MM.1S (cell line): ENCODE data around the gene KLK1.
"Not testable (repeated sequence)": the region's sequence is repeated elsewhere in the genome, so short reads cannot be mapped to it uniquely, and the experiment has no call there.

Experiments
- DNase-seq: peaks from one replicate; pipeline ENCODE4 v3.0.0-alpha.2; 2015
- H2AFZ ChIP-seq: fragments of 300-600 bp; sonication (generic); 2 replicates; pipeline ENCODE4 v1.6.0; 2016; ENCODE audit warnings: antibody characterized with exemption, low read length
- H3F3A ChIP-seq: fragments of 300-600 bp; sonication (generic); 2 replicates; pipeline ENCODE4 v1.6.1; 2016; ENCODE audit warnings: mild to moderate bottlenecking, antibody characterized with exemption, low read length, moderate library complexity, mixed read lengths; ENCODE audit not compliant: insufficient read depth
- H3K27ac ChIP-seq: fragments of 300-600 bp; sonication (generic); 2 replicates; pipeline ENCODE4 v1.5.1; 2016; ENCODE audit warnings: mild to moderate bottlenecking, low read length
- H3K27me3 ChIP-seq: fragments of 300-600 bp; sonication (generic); replicated peaks from 2 replicates; pipeline ENCODE4 v1.6.0; 2016; ENCODE audit warnings: low read length; ENCODE audit not compliant: insufficient read depth
- H3K36me3 ChIP-seq: fragments of 300-600 bp; sonication (generic); replicated peaks from 2 replicates; pipeline ENCODE4 v1.6.1; 2016; ENCODE audit warnings: mild to moderate bottlenecking, low read length, mixed read lengths; ENCODE audit not compliant: insufficient read depth
- H3K4me1 ChIP-seq: fragments of 300-600 bp; sonication (generic); 2 replicates; pipeline ENCODE4 v1.6.1; 2016; ENCODE audit warnings: low read length, mixed read lengths
- H3K4me2 ChIP-seq: fragments of 300-600 bp; sonication (generic); 2 replicates; pipeline ENCODE4 v1.6.0; 2016; ENCODE audit warnings: low read depth, low read length
- H3K4me3 ChIP-seq: fragments of 300-600 bp; sonication (generic); 2 replicates; pipeline ENCODE4 v1.5.1; 2016; ENCODE audit warnings: low read length, mixed read lengths
- H3K79me2 ChIP-seq: fragments of 300-600 bp; sonication (generic); 2 replicates; pipeline ENCODE4 v1.6.1; 2016; ENCODE audit warnings: mixed run types, low read length, mixed read lengths
- H3K9ac ChIP-seq: fragments of 300-600 bp; sonication (generic); 2 replicates; pipeline ENCODE4 v1.6.1; 2016; ENCODE audit warnings: low read length, mixed read lengths
- H3K9me2 ChIP-seq: fragments of 300-600 bp; sonication (generic); replicated peaks from 2 replicates; pipeline ENCODE4 v1.6.1; 2016; ENCODE audit warnings: mild to moderate bottlenecking, low read length, mixed read lengths; ENCODE audit not compliant: insufficient read depth
- H3K9me3 ChIP-seq: fragments of 300-600 bp; sonication (generic); replicated peaks from 2 replicates; pipeline ENCODE4 v1.6.1; 2016; ENCODE audit warnings: mild to moderate bottlenecking, low read length, mixed read lengths; ENCODE audit not compliant: insufficient read depth
- H4K20me1 ChIP-seq: fragments of 300-600 bp; sonication (generic); 2 replicates; pipeline ENCODE4 v1.6.1; 2016; ENCODE audit warnings: mild to moderate bottlenecking, low read length, moderate library complexity, mixed read lengths; ENCODE audit not compliant: insufficient read depth
- EZH2 ChIP-seq: fragments of 300-600 bp; sonication (generic); optimal IDR thresholded peaks from 2 replicates; pipeline ENCODE3; 2017; ENCODE audit warnings: low read depth, mild to moderate bottlenecking, antibody characterized with exemption, low read length, mixed read lengths
- EZH2phosphoT487 ChIP-seq: fragments of 300-600 bp; sonication (generic); IDR thresholded peaks from 2 replicates; pipeline ENCODE4 v1.6.1; 2018; ENCODE audit warnings: antibody characterized with exemption, low read length
- TF ChIP-seq, protein P1 (sequence below): fragments of 300-600 bp; sonication (generic); IDR thresholded peaks from 2 replicates; pipeline ENCODE4 v1.5.1; 2016; ENCODE audit warnings: antibody characterized with exemption, low read length, mixed read lengths

KLK1 gene

DNA sequence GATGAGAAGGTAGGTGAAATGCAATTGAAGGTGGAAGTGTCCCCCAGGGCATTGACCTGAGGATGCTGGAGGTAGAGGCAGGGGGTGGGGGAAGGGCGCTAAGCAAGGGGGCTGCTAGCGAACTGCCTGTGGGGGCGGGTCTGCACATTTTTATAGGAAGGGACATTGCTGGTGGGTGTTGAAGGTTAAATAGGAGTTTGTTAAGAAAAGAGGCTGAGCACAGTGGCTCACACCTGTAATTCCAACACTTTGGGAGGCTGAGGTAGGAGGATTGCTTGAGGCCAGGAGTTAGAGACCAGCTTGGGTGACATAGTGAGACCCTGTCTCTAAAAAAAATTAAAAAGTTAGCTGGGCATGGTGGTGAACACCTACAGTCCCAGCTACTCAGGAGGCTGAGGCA lies 38.9 kb downstream of the KLK1 start:
- Histone ChIP-seq H3K9me3 (no peaks in the 10 kb centered on the region), H3K4me1 (no peaks in the 10 kb centered on the region), H3K27ac (no peak overlapping the region), H3K36me3 (no peaks in the 10 kb centered on the region), H3K79me2 (no peaks in the 10 kb centered on the region), H2AFZ (no peak overlapping the region), H3K4me3 (no peak overlapping the region), H3F3A (no peaks in the 10 kb centered on the region), H3K9me2 (no peaks in the 10 kb centered on the region), H3K27me3 (peaks cover 46% of the 10 kb centered on the region), H3K9ac (no peak overlapping the region), H3K4me2 (no peak overlapping the region), H4K20me1 (no peaks in the 10 kb centered on the region)
- no peak for DNase-seq
- no peak for TF ChIP-seq EZH2

DNA sequence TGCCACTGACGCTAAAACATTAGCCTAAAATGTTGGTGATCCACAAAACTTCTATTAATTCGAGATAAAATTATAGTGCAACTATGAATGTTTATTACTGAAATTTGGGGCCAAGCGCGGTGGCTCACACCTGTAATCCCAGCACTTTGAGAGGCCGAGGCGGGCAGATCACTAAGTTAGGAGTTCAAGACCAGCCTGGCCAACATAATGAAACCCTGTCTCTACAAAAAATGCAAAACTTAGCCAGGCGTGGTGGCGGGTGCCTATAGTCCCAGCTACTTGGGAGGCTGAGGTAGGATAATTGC lies 39.8 kb downstream of the KLK1 start:
- not testable (repeated sequence) for DNase-seq, H3K79me2 ChIP-seq, H3K9me3 ChIP-seq, H3K9me2 ChIP-seq, H3K4me3 ChIP-seq, H3K4me1 ChIP-seq, H2AFZ ChIP-seq, H3K9ac ChIP-seq, H3K27ac ChIP-seq, H3F3A ChIP-seq, H4K20me1 ChIP-seq, H3K36me3 ChIP-seq
- Histone ChIP-seq H3K4me2 (peak overlapping the region; percentile 22; the same call in 1 of the 2 replicates), H3K27me3 (peaks cover 55% of the 10 kb centered on the region)

DNA sequence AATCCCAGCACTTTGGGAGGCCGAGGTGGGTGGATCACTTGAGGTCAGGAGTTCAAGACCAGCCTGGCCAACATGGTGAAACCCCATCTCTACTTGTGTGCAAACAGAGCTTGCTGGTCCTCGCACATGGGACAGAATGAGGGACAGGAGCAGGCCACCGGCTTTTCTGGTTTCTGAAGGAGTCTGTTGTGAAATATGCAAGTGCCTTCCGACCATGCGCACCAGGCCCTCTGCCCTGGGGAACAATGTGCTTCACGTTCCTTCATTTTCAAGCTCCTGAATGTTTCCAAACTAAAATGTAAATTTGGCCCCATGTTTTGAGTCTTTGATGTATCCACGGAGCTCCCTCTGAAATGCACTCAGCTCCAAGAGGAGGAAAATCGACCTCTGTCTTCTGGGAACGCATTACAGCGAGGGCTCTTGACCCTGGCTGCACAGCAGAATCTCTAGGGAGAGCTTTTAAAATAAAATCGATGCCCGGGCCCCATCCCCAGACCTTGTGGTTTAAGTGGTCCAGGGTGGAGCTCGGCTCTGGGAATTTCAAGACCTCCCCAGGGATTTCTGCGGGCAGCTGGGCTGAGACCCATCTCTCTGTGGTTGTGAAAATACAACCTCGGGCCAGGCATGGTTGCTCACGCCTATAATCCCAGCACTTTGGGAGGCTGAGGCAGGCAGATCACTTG lies 42.7 kb downstream of the KLK1 start:
- H3K4me2 ChIP-seq: no peak overlapping the region
- no peak for DNase-seq
- H3K9me2 ChIP-seq: no peaks in the 10 kb centered on the region
- no peaks in the 10 kb centered on the region for H3F3A ChIP-seq
- no peak overlapping the region for H3K4me3 ChIP-seq
- no peak overlapping the region for H3K9ac ChIP-seq
- TF ChIP-seq, protein P1, sequence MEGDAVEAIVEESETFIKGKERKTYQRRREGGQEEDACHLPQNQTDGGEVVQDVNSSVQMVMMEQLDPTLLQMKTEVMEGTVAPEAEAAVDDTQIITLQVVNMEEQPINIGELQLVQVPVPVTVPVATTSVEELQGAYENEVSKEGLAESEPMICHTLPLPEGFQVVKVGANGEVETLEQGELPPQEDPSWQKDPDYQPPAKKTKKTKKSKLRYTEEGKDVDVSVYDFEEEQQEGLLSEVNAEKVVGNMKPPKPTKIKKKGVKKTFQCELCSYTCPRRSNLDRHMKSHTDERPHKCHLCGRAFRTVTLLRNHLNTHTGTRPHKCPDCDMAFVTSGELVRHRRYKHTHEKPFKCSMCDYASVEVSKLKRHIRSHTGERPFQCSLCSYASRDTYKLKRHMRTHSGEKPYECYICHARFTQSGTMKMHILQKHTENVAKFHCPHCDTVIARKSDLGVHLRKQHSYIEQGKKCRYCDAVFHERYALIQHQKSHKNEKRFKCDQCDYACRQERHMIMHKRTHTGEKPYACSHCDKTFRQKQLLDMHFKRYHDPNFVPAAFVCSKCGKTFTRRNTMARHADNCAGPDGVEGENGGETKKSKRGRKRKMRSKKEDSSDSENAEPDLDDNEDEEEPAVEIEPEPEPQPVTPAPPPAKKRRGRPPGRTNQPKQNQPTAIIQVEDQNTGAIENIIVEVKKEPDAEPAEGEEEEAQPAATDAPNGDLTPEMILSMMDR: no peak
- TF ChIP-seq EZH2: no peak
- TF ChIP-seq EZH2phosphoT487: no peak
- no peaks in the 10 kb centered on the region for H3K79me2 ChIP-seq
- no peaks in the 10 kb centered on the region for H3K4me1 ChIP-seq
- H3K27ac ChIP-seq: no peak overlapping the region
- no peaks in the 10 kb centered on the region for H3K36me3 ChIP-seq
- H2AFZ ChIP-seq: no peak overlapping the region
- no peaks in the 10 kb centered on the region for H3K9me3 ChIP-seq
- H3K27me3 ChIP-seq: peaks cover 72% of the 10 kb centered on the region
- H4K20me1 ChIP-seq: no peaks in the 10 kb centered on the region

DNA sequence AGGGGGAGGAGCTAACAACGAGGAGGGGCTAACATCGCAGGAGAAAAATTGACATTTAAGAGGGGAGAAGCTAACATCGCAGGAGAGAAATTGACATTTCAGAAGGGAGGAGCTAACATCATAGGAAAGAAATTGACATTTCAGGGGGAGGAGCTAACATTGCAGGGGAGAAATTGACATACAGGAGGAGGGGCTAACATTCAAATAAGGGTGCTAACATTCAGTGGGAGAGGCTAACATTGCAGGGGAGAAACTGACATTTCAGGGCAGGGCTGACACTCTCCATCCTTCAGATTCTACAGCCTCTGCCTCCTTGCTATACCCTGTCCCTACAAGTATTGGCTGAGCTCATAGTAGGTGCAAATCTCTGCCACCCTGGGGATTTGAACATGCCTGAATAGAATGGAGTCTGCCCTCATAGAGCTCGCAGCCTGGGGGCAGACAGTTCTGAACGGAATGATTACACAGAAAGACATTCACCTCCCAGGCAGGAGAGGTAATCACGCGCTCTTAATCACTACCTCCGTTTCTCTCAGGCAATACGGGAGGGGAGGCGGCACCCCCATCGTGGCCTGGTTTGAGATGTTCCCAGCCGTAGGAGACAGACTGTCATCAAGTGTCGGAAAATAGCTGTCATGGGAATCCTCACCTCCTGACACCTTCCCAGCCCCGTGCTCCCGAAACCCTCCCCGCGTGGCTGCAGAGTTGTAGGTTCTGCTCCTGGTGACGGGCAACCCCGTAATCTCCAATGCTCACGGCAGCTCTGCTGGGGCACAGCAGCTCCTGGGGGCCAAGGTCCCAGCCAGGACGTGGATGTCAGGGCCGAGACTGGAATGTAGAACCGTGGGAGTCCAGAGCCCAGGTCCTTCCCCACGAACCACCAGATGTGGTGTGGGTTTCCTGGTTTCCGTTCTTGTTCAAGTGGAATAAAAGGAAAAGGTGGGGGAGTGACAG lies 43.8 kb downstream of the KLK1 start:
- no peaks in the 10 kb centered on the region for H3K79me2 ChIP-seq
- no peak overlapping the region for H2AFZ ChIP-seq
- H3K4me3 ChIP-seq: no peak overlapping the region
- H3K4me1 ChIP-seq: no peaks in the 10 kb centered on the region
- no peaks in the 10 kb centered on the region for H3K9me3 ChIP-seq
- no peak overlapping the region for H3K4me2 ChIP-seq
- no peak for TF ChIP-seq EZH2
- TF ChIP-seq, protein P1: no peak
- no peak for TF ChIP-seq EZH2phosphoT487
- DNase-seq: no peak
- no peak overlapping the region for H3K9ac ChIP-seq
- no peaks in the 10 kb centered on the region for H3K9me2 ChIP-seq
- H3K36me3 ChIP-seq: no peaks in the 10 kb centered on the region
- H3K27me3 ChIP-seq: peaks cover 74% of the 10 kb centered on the region
- H4K20me1 ChIP-seq: no peaks in the 10 kb centered on the region
- no peak overlapping the region for H3K27ac ChIP-seq
- no peaks in the 10 kb centered on the region for H3F3A ChIP-seq
